DND-41 (cell line): ENCODE results near the gene ANKS1B.

Source experiments
- CTCF ChIP-seq: IDR thresholded peaks from 2 replicates; pipeline ENCODE4 v1.5.1; 2012; ENCODE audit warnings: borderline replicate concordance, low read length, moderate library complexity, mild to moderate bottlenecking; ENCODE audit not compliant: poor library complexity, severe bottlenecking; ENCODE audit errors: extremely low read depth
- EZH2 ChIP-seq: IDR thresholded peaks from 3 replicates; pipeline ENCODE4 v1.6.1; 2012; ENCODE audit warnings: borderline replicate concordance, low read depth, mild to moderate bottlenecking, moderate library complexity, low read length, inconsistent platforms; ENCODE audit not compliant: severe bottlenecking

DNA sequence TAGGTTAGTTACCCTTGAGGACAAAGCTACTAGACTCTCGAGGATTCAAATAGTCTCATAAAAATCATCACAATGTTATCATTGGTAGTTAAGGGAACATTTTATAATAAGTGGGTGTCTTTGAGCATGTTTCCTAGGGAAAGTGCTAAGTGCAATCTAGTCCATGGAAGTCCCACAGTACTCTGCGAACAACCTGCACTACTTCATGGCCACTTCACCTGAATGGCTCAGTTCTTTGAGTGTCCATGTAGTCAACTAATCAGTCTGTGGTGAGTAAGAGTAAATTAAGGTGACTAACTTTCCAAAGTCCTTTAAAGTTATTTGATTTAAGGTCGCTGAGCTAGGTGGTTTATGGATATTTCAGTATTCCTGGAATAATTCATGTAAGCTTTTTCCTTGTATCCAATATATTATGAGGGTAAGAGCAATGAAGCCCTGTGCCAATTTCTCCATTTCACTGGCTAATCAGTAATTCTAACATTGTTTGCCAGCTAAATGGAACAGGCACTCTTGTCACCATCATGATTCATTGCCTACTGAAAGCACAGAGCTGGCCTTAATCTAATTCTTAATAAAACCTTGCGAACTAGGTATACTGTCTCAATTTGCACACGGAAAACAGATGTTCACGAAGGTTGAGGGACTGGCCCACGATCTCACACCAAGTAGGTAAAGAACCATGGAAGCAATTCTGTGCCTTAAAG lies 844.6 kb downstream of the ANKS1B start:
- TF ChIP-seq CTCF (no peak), EZH2 (no peak)
